Caco-2 (cell line): Measurements from ENCODE around the gene NRXN3. TPM values are rescaled to one million over a fixed set of nuclear protein-coding genes. Genes with fewer than 3 reads are reported as not detected.

ENCODE experiments used
- BruUV-seq: library from RNA; stranded (reverse); fragments of 400-500 nt; replicated peaks from 2 replicates; lab custom pipeline; 2021; lab: Mats Ljungman, UMichigan
- CTCF ChIA-PET: fragments of 300-600 bp; sonication (Branson Sonifier 250); formaldehyde crosslinking; loops from one replicate; lab custom pipeline; 2022; ENCODE audit warnings: antibody characterized with exemption; lab: Charles Lee
- POLR2A ChIA-PET: fragments of 300-600 bp; sonication (Branson Sonifier 250); formaldehyde crosslinking; loops from one replicate; lab custom pipeline; 2022; ENCODE audit warnings: antibody characterized with exemption; lab: Charles Lee
- DNase-seq, 2 experiments: peaks; one replicate each; pipeline versions ENCODE4 v3.0.0 to v3.0.0-alpha.2; 2020 to 2022
- H3K27me3 ChIP-seq: replicated peaks from 2 replicates; pipeline ENCODE4 v1.6.0; 2011; ENCODE audit warnings: low read length; ENCODE audit not compliant: control insufficient read depth, insufficient read depth
- H3K36me3 ChIP-seq: 2 replicates; pipeline ENCODE4 v1.5.1; 2011; ENCODE audit warnings: low read length; ENCODE audit not compliant: control insufficient read depth, insufficient read depth
- H3K4me1 ChIP-seq: fragments of 250-450 bp; sonication (Bioruptor Pico); 2 replicates; pipeline ENCODE4 v1.5.1; 2020; ENCODE audit warnings: mild to moderate bottlenecking
- H3K4me3 ChIP-seq: 2 replicates; pipeline ENCODE4 v1.5.1; 2011; ENCODE audit warnings: low read depth, mild to moderate bottlenecking, control low read depth, low read length
- H3K9me3 ChIP-seq: fragments of 250-450 bp; sonication (Bioruptor Pico); 2 replicates; pipeline ENCODE4 v1.5.1; 2020; ENCODE audit warnings: mild to moderate bottlenecking, moderate library complexity
- H3K27ac Mint-ChIP-seq: one replicate; pipeline ENCODE4 v1.8.0; 2022; ENCODE audit warnings: mixed read lengths; ENCODE audit not compliant: unreplicated experiment
- H3K27me3 Mint-ChIP-seq: one replicate; pipeline ENCODE4 v1.8.0; 2022; ENCODE audit warnings: mixed read lengths; ENCODE audit not compliant: insufficient read depth, unreplicated experiment
- H3K36me3 Mint-ChIP-seq: one replicate; pipeline ENCODE4 v1.8.0; 2022; ENCODE audit warnings: mild to moderate bottlenecking, mixed read lengths; ENCODE audit not compliant: insufficient read depth, unreplicated experiment
- H3K4me1 Mint-ChIP-seq: one replicate; pipeline ENCODE4 v1.8.0; 2022; ENCODE audit warnings: low read depth, mixed read lengths; ENCODE audit not compliant: unreplicated experiment
- H3K4me3 Mint-ChIP-seq: one replicate; pipeline ENCODE4 v1.8.0; 2022; ENCODE audit warnings: mild to moderate bottlenecking, moderate library complexity, mixed read lengths; ENCODE audit not compliant: unreplicated experiment
- H3K9me3 Mint-ChIP-seq: one replicate; pipeline ENCODE4 v1.8.0; 2022; ENCODE audit warnings: mixed read lengths; ENCODE audit not compliant: unreplicated experiment
- intact Hi-C: fragments of 100-400 bp; cut with micrococcal nuclease; formaldehyde crosslinking; loops from one replicate; pipeline ENCODE4 v1.10.0; 2022; ENCODE audit not compliant: unreplicated experiment
- total RNA-seq: library from RNA; stranded (reverse); gene quantifications from 2 replicates; pipeline ENCODE4 v1.2.3, GENCODE V29; 2022
- TF ChIP-seq, protein P1 (sequence below), 2 experiments: fragments of 200-600 bp in 1 of 2; IDR thresholded peaks; 1 replicate in 1 of 2; 2 replicates in 1 of 2; pipeline versions ENCODE4 v1.5.1 to v1.8.0; 2011 to 2022; ENCODE audit warnings: antibody characterized with exemption in 1 of 2, control low read depth in 1 of 2, inconsistent platforms in 1 of 2, low read depth in 1 of 2, low read length in 1 of 2, mild to moderate bottlenecking in 1 of 2, moderate library complexity in 1 of 2; ENCODE audit not compliant: insufficient read depth in 1 of 2, severe bottlenecking in 1 of 2, unreplicated experiment in 1 of 2

Gene NRXN3
- total RNA-seq, 1 experiment from 2014 or later, result 12.4 TPM

DNA sequence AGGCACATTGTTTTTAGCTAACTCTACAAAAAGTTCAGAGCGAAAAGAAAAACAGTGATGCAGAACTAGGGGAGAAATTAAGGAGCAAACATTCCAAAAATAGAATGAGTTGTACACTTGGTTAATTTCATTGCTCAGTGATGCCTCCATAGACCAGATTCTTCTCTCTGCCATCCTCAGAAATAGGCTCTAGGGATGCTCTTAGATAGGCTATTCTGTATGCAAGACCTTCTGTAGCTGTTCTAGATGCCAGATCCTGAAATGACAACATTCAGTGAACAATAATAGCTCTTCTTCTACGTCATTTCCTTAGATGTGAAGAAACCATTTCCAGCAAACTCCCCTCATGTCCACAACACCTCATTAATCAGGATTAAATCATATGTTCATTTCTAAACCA lies 1574.9 kb downstream of the NRXN3 start:
- Histone ChIP-seq H3K9me3 (no peaks in the 10 kb centered on the region), H3K4me3 (no peak overlapping the region), H3K4me1 (no peaks in the 10 kb centered on the region), H3K27me3 (no peaks in the 10 kb centered on the region), H3K36me3 (no peaks in the 10 kb centered on the region)
- H3K36me3 Mint-ChIP-seq, result no peaks in the 10 kb centered on the region
- H3K27me3 Mint-ChIP-seq, result no peaks in the 10 kb centered on the region
- BruUV-seq, result no TSS peak
- ChIA-PET CTCF (interaction anchor here (0.6 kb wide), 1 partner anchor 61 kb away, joined by 4 read pairs; no protein-coding TSS in a partner anchor), POLR2A (no interaction called here)
- TF ChIP-seq, protein P1, sequence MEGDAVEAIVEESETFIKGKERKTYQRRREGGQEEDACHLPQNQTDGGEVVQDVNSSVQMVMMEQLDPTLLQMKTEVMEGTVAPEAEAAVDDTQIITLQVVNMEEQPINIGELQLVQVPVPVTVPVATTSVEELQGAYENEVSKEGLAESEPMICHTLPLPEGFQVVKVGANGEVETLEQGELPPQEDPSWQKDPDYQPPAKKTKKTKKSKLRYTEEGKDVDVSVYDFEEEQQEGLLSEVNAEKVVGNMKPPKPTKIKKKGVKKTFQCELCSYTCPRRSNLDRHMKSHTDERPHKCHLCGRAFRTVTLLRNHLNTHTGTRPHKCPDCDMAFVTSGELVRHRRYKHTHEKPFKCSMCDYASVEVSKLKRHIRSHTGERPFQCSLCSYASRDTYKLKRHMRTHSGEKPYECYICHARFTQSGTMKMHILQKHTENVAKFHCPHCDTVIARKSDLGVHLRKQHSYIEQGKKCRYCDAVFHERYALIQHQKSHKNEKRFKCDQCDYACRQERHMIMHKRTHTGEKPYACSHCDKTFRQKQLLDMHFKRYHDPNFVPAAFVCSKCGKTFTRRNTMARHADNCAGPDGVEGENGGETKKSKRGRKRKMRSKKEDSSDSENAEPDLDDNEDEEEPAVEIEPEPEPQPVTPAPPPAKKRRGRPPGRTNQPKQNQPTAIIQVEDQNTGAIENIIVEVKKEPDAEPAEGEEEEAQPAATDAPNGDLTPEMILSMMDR (IDR thresholded peaks at IDR 0.05; ENCODE audit: insufficient read depth in 1 of 2, low read depth in 1 of 2, low read length in 1 of 2, severe bottlenecking in 1 of 2, unreplicated experiment in 1 of 2), result no peak
- DNase-seq, result no peak
- no peak overlapping the region for H3K27ac Mint-ChIP-seq
- no peaks in the 10 kb centered on the region for H3K9me3 Mint-ChIP-seq
- intact Hi-C loops, result no loop called here
- H3K4me1 Mint-ChIP-seq, result peaks cover 3% of the 10 kb centered on the region
- no peak overlapping the region for H3K4me3 Mint-ChIP-seq

DNA sequence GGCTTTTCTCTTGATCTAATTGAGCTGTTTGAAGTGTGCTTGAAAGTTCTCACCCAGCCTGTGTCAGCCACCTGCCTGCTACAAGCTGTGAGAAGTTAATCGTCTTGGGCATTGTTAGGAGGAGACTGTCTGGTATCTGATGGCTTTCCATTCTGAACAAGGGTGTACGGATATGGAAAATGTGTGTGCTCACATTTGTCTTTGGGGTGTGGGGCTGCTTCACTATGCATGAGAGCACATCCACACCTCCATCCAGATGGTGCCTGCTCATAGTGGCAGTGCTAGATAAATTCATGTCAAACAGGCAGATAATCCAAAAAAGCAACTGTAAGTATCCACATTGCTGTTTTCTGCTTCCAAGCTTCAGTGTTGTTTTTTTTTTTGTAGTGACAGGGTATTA lies 1578.9 kb downstream of the NRXN3 start:
- ChIA-PET POLR2A (no interaction called here), CTCF (no interaction called here)
- BruUV-seq, result no TSS peak
- Mint-ChIP-seq H3K9me3 (no peaks in the 10 kb centered on the region), H3K36me3 (no peaks in the 10 kb centered on the region), H3K4me3 (no peak overlapping the region), H3K27ac (no peak overlapping the region), H3K27me3 (no peaks in the 10 kb centered on the region), H3K4me1 (no peaks in the 10 kb centered on the region)
- intact Hi-C loops, result no loop called here
- Histone ChIP-seq H3K4me1 (no peaks in the 10 kb centered on the region), H3K36me3 (no peaks in the 10 kb centered on the region), H3K9me3 (no peaks in the 10 kb centered on the region), H3K4me3 (no peak overlapping the region), H3K27me3 (no peaks in the 10 kb centered on the region)
- no peak for DNase-seq
- TF ChIP-seq, protein P1 (IDR thresholded peaks at IDR 0.05; ENCODE audit: insufficient read depth in 1 of 2, low read depth in 1 of 2, low read length in 1 of 2, severe bottlenecking in 1 of 2, unreplicated experiment in 1 of 2), result no peak

DNA sequence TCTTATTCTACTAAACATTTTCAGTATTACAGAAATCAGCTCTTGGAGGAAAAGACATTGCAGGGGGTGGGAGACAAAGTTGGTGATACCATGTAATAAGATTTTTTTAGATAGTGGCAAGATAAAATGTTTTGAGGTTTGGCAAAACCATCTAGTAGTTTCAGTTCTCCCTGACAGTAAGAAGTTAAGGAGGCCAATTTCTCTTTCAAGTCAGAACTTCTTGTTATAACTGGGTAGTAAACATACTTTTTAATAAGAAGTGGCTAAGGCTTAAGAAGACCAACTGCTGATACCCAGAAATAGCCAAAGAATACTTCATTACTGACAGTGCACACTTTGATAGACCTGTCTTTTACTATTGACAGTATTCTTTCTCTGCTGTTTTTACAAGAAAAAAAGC lies 1588.8 kb downstream of the NRXN3 start:
- no peak overlapping the region for H3K27ac Mint-ChIP-seq

More for the DNA sequence above, 1588.8 kb downstream of the NRXN3 start:
- TF ChIP-seq, protein P1 (IDR thresholded peaks at IDR 0.05; ENCODE audit: insufficient read depth in 1 of 2, low read depth in 1 of 2, low read length in 1 of 2, severe bottlenecking in 1 of 2, unreplicated experiment in 1 of 2), result no peak
- no peak for DNase-seq
- Mint-ChIP-seq H3K27me3 (no peaks in the 10 kb centered on the region), H3K4me3 (no peak overlapping the region), H3K9me3 (peaks cover 19% of the 10 kb centered on the region), H3K36me3 (peaks cover 5% of the 10 kb centered on the region), H3K4me1 (peaks cover 10% of the 10 kb centered on the region)
- no peaks in the 10 kb centered on the region for H3K9me3 ChIP-seq
- H3K36me3 ChIP-seq, result no peaks in the 10 kb centered on the region
- no TSS peak for BruUV-seq
- ChIA-PET POLR2A (no interaction called here), CTCF (no interaction called here)
- peaks cover 7% of the 10 kb centered on the region for H3K4me1 ChIP-seq
- intact Hi-C loops, result no loop called here
- H3K27me3 ChIP-seq, result no peaks in the 10 kb centered on the region
- H3K4me3 ChIP-seq, result no peak overlapping the region
